GM12878 (cell line): ENCODE data around the gene HSD11B1L.

Source experiments
- TAF1 ChIP-seq: IDR thresholded peaks from 2 replicates; pipeline ENCODE4 v1.6.1; 2011; ENCODE audit warnings: mild to moderate bottlenecking, low read depth, low read length, borderline replicate concordance
- TF ChIP-seq, protein P1 (sequence below), 3 experiments: IDR thresholded peaks in 2 of 3; conservative IDR thresholded peaks in 1 of 3; 2 replicates each; pipeline ENCODE4 v1.5.1; 2011; ENCODE audit warnings: low read depth in 3 of 3, low read length in 3 of 3, mild to moderate bottlenecking in 3 of 3, control low read depth in 2 of 3, moderate library complexity in 2 of 3, inconsistent platforms in 1 of 3, mixed read lengths in 1 of 3; ENCODE audit not compliant: control insufficient read depth in 2 of 3, insufficient read depth in 1 of 3; ENCODE audit errors: extremely low read depth in 1 of 3

DNA sequence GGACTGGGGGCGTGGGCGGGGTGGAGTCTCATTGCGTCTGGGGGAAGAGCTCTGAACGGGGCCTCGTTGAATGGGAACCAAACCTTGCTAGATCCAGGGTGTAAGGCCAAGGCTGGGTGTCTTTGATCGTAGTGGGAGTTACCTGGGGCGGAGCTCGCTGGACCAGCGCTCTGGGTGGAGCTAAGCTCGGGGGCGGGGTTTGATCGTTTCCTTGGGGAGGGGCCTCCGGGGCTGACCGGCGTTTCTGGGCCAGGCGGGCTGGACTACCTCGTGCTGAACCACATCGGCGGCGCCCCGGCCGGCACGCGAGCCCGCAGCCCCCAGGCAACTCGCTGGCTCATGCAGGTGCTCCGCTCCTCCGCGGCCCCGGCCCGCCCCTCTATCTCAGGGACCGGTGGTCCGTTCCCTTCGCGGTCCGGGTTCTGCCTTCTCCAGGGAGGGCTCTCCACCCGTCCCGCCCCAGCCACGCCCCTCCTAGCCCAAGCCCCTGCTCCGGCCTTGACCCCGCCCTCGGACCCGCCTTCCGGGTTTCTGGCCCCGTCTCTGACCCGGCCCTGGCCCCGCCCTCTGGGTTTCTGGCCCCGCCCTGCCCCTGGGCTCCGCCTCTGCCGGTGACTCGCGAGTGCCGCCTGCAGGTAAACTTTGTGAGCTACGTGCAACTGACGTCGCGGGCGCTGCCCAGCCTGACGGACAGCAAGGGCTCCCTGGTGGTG is 6.0 kb downstream of the HSD11B1L start:
- TF ChIP-seq TAF1: no peak
- TF ChIP-seq, protein P1, sequence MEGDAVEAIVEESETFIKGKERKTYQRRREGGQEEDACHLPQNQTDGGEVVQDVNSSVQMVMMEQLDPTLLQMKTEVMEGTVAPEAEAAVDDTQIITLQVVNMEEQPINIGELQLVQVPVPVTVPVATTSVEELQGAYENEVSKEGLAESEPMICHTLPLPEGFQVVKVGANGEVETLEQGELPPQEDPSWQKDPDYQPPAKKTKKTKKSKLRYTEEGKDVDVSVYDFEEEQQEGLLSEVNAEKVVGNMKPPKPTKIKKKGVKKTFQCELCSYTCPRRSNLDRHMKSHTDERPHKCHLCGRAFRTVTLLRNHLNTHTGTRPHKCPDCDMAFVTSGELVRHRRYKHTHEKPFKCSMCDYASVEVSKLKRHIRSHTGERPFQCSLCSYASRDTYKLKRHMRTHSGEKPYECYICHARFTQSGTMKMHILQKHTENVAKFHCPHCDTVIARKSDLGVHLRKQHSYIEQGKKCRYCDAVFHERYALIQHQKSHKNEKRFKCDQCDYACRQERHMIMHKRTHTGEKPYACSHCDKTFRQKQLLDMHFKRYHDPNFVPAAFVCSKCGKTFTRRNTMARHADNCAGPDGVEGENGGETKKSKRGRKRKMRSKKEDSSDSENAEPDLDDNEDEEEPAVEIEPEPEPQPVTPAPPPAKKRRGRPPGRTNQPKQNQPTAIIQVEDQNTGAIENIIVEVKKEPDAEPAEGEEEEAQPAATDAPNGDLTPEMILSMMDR (IDR thresholded peaks at IDR 0.05 in 2 of 3, conservative IDR thresholded peaks at IDR 0.05 in 1 of 3; ENCODE audit: control insufficient read depth in 2 of 3, extremely low read depth in 1 of 3, insufficient read depth in 1 of 3, low read depth in 3 of 3, low read length in 3 of 3): peak; percentile 84 to 95 (median 88)
